Measurements from ENCODE around the gene SPN. TPM values are rescaled to one million over a fixed set of nuclear protein-coding genes. Genes with fewer than 3 reads are reported as not detected.

SPN gene
- total RNA-seq, 1 experiment from 2014 or later = not detected

DNA sequence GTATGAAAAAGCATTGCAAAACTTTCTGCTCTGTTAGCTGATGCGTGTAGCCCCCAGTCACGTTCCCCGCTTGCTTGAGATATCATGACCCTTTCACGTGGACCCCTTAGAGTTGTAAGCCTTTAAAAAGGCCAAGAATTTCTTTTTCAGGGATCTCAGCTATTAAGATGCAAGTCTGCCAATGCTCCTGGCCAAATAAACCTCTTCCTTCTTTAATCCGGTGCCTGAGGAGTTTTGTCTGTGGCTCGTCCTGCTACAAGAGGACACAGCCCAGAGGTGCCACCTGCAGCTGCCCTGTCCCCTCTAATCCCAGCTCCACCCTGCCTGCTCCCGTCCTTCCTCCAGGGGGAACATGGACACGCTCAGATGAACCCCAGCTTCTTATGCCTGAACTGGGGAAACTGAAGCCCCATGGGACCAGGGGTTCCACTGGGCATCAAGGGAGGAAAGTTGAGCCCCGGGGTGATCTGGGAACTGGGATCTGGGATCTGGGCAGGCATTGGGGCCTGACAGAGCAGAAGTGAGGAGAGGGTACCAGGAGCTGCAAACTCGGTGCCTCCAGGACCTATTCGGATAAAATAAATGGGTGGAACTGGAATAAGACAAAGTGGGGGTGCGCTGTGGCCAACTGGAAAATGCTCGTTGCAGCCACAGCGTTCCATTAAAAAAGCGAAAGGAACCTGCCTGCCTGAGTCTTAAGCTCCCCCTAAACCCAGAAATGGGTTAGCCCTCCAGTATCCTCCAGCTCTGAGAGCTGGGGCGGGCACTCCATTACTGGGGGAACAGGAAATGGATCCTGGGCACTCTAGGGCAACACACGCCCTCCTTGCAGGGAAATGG lies 35.7 kb downstream of the SPN start:
- intact Hi-C loops (cut with micrococcal nuclease; ENCODE audit: unreplicated experiment) = no loop called here
- Mint-ChIP-seq H3K27ac (ENCODE audit: unreplicated experiment) (no peak overlapping the region), H3K9me3 (ENCODE audit: low read depth, unreplicated experiment) (no peaks in the 10 kb centered on the region), H3K27me3 (ENCODE audit: unreplicated experiment) (peaks cover 30% of the 10 kb centered on the region), H3K4me1 (ENCODE audit: low read depth, unreplicated experiment) (peaks cover 16% of the 10 kb centered on the region), H3K4me3 (ENCODE audit: low read depth, unreplicated experiment) (no peak overlapping the region), H3K36me3 (ENCODE audit: insufficient read depth, unreplicated experiment) (no peaks in the 10 kb centered on the region)
- no peak for DNase-seq
- TF ChIP-seq, protein P1, sequence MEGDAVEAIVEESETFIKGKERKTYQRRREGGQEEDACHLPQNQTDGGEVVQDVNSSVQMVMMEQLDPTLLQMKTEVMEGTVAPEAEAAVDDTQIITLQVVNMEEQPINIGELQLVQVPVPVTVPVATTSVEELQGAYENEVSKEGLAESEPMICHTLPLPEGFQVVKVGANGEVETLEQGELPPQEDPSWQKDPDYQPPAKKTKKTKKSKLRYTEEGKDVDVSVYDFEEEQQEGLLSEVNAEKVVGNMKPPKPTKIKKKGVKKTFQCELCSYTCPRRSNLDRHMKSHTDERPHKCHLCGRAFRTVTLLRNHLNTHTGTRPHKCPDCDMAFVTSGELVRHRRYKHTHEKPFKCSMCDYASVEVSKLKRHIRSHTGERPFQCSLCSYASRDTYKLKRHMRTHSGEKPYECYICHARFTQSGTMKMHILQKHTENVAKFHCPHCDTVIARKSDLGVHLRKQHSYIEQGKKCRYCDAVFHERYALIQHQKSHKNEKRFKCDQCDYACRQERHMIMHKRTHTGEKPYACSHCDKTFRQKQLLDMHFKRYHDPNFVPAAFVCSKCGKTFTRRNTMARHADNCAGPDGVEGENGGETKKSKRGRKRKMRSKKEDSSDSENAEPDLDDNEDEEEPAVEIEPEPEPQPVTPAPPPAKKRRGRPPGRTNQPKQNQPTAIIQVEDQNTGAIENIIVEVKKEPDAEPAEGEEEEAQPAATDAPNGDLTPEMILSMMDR (IDR thresholded peaks at IDR 0.05; ENCODE audit: unreplicated experiment) = no peak
- CTCF ChIA-PET = interaction anchor here (0.8 to 3.1 kb wide), 5 partner anchors 24 to 333 kb away, joined by 3 to 16 read pairs (median 5); partner anchors contain the start of genes PAGR1 and TLCD3B
- no TSS peak for BruUV-seq (replicated peaks)

DNA sequence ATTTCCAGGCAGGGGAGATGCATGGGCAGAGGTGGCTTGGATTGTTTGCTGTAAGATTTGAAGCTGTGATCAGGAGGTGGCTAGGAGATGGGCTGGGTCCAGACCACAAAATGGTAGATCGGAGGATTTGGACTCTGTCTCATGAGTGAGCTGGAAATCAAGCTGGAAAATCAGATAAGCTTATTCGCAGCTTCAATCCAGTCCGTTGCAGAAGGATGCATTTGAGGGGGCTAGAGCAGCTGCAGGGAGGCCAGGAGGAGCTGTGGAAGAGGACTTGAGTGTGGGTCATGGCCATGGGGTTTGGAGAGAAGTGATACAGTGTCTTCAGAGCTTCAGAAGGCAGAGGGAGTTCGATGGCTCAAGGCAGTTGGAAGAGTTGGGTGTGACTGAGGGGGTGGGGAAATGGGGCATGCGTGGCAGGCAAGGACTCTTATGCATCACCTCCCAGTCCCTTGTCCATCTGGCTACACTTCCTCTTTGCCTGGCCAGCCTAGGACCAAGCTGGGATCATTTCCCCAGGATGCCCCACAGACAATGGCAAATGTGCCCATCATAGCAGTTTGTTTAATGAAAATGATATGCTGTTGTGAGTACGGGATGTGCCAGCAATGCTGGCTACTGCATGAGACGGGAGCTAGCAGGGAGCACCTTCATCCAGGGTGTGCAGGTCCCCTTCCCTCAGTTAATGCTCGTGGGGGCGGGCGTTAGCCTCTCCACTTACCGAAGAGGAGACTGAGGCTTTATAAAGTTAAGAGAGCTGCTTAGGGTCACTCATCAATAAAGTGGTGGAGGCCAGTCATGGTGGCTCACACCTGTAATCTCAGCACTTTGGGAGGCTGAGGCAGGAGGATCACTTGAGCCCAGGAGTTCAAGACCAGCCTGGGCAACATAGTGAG lies 36.5 kb downstream of the SPN start:
- no peak for DNase-seq
- TF ChIP-seq, protein P1 (IDR thresholded peaks at IDR 0.05; ENCODE audit: unreplicated experiment) = no peak
- Mint-ChIP-seq H3K4me3 (ENCODE audit: low read depth, unreplicated experiment) (no peak overlapping the region), H3K27me3 (ENCODE audit: unreplicated experiment) (peaks cover 30% of the 10 kb centered on the region), H3K9me3 (ENCODE audit: low read depth, unreplicated experiment) (no peaks in the 10 kb centered on the region), H3K4me1 (ENCODE audit: low read depth, unreplicated experiment) (peaks cover 16% of the 10 kb centered on the region), H3K27ac (ENCODE audit: unreplicated experiment) (no peak overlapping the region), H3K36me3 (ENCODE audit: insufficient read depth, unreplicated experiment) (no peaks in the 10 kb centered on the region)
- intact Hi-C loops (cut with micrococcal nuclease; ENCODE audit: unreplicated experiment) = loop anchor here (1.0 to 10.0 kb wide), 3 partner anchors 115 to 323 kb away; partner anchors contain the start of genes C16orf92, PAGR1 and PRRT2
- BruUV-seq (replicated peaks) = no TSS peak
- CTCF ChIA-PET = interaction anchor here (0.5 to 3.1 kb wide), 19 partner anchors 10 to 335 kb away, joined by 3 to 30 read pairs (median 7); partner anchors contain the start of genes KIF22, PAGR1, SEZ6L2 and TLCD3B

DNA sequence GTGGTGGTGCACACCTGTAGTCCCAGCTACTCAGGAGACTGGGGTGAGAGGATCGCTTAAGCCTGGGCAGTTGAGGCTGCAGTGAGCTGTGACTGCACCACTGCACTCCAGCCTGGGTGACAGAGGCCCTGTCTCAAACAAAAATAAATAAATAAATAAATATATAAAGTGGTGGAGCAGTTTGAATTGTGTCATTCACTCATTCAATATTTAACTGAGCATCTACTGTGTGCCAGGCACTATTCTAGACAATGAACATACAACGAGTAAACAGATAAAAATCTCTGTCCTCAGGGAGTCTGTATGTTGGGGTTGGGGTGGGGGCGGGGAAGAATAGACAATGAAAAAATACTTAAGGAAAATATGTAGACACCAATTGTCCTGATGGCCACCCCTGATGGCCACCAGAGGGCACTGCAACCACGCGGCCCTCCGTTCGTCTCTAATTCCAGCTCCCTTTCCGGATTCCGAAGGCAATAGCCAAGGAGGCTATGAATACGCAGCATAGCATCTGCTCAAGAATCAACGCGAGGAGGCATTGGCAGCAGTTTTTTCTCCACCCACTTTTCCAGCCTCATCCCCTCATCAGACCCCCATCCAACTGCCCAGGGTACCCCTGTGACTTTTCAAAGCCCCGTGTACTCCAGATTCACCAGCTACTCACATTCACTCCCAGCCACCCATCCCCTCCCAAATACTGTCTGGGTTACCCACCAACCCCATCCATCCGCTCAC lies 37.4 kb downstream of the SPN start:
- TF ChIP-seq, protein P1 (IDR thresholded peaks at IDR 0.05; ENCODE audit: unreplicated experiment) = peak; percentile 93
- BruUV-seq (replicated peaks) = no TSS peak
- Mint-ChIP-seq H3K4me3 (ENCODE audit: low read depth, unreplicated experiment) (no peak overlapping the region), H3K9me3 (ENCODE audit: low read depth, unreplicated experiment) (no peaks in the 10 kb centered on the region), H3K4me1 (ENCODE audit: low read depth, unreplicated experiment) (peaks cover 16% of the 10 kb centered on the region), H3K36me3 (ENCODE audit: insufficient read depth, unreplicated experiment) (no peaks in the 10 kb centered on the region), H3K27me3 (ENCODE audit: unreplicated experiment) (peaks cover 30% of the 10 kb centered on the region), H3K27ac (ENCODE audit: unreplicated experiment) (peak overlapping the region; percentile 18)
- peak; percentile 87 for DNase-seq
- intact Hi-C loops (cut with micrococcal nuclease; ENCODE audit: unreplicated experiment) = loop anchor here (1.0 to 10.0 kb wide), 3 partner anchors 114 to 322 kb away; partner anchors contain the start of genes C16orf92, PAGR1 and PRRT2
- CTCF ChIA-PET = interaction anchor here (0.5 to 3.1 kb wide), 16 partner anchors 10 to 335 kb away, joined by 3 to 30 read pairs (median 7); partner anchors contain the start of genes KIF22, PAGR1 and SEZ6L2

All from Calu3 (cell line).